HepG2 (cell line): Measurements from ENCODE around the gene AKR1A1. TPM values are rescaled to one million over a fixed set of nuclear protein-coding genes. Genes with fewer than 3 reads are reported as not detected.
A peak's percentile ranks its signal among the peaks of the same experiment; 100 is the strongest.

Experiments used
- ARID3A ChIP-seq: IDR thresholded peaks from 2 replicates; pipeline ENCODE4 v1.6.1; 2012; ENCODE audit warnings: low read depth, low read length, improper control_type of control experiment
- BCL3 ChIP-seq: sonication (generic); formaldehyde crosslinking; IDR thresholded peaks from 2 replicates; pipeline ENCODE4 v1.5.1; 2020; ENCODE audit warnings: mild to moderate bottlenecking, missing genetic modification reagents, moderate library complexity
- BCLAF1 ChIP-seq: fragments of 450-650 bp; IDR thresholded peaks from 2 replicates; pipeline ENCODE4 v1.6.1; 2017; ENCODE audit warnings: mild to moderate bottlenecking
- DRAP1 ChIP-seq: IDR thresholded peaks from 2 replicates; pipeline ENCODE4 v1.6.1; 2016; ENCODE audit warnings: missing genetic modification reagents, missing compliant biosample characterization
- FOXP4 ChIP-seq: sonication (generic); formaldehyde crosslinking; IDR thresholded peaks from 2 replicates; pipeline ENCODE4 v1.4.0; 2020; ENCODE audit warnings: missing genetic modification reagents
- HNRNPUL1 ChIP-seq: fragments of 200-400 bp; formaldehyde crosslinking; IDR thresholded peaks from 2 replicates; pipeline ENCODE4 v1.6.1; 2017; ENCODE audit warnings: low read depth, mild to moderate bottlenecking, low read length, moderate library complexity
- IRF9 ChIP-seq: sonication (generic); formaldehyde crosslinking; IDR thresholded peaks from 2 replicates; pipeline ENCODE4 v1.8.0; 2022; ENCODE audit warnings: missing genetic modification reagents, mild to moderate bottlenecking, borderline replicate concordance
- KMT2B ChIP-seq: IDR thresholded peaks from 2 replicates; pipeline ENCODE4 v1.6.1; 2016; ENCODE audit warnings: missing genetic modification reagents, missing compliant biosample characterization
- MIER2 ChIP-seq: IDR thresholded peaks from 2 replicates; pipeline ENCODE4 v1.6.1; 2016; ENCODE audit warnings: missing biosample characterization, missing genetic modification reagents
- PHF20 ChIP-seq: sonication (generic); formaldehyde crosslinking; IDR thresholded peaks from 2 replicates; pipeline ENCODE4 v1.5.0; 2020; ENCODE audit warnings: mild to moderate bottlenecking, missing genetic modification reagents
- SP4 ChIP-seq: sonication (generic); formaldehyde crosslinking; IDR thresholded peaks from 2 replicates; pipeline ENCODE4 v1.8.1; 2023; ENCODE audit warnings: mild to moderate bottlenecking, missing genetic modification reagents
- SP5 ChIP-seq: IDR thresholded peaks from 2 replicates; pipeline ENCODE4 v1.6.1; 2016; ENCODE audit warnings: low read depth, borderline replicate concordance
- ZC3H4 ChIP-seq: sonication (generic); formaldehyde crosslinking; IDR thresholded peaks from 2 replicates; pipeline ENCODE4 v1.4.0; 2020; ENCODE audit warnings: missing genetic modification reagents, borderline replicate concordance
- ZFP37 ChIP-seq: sonication (generic); formaldehyde crosslinking; IDR thresholded peaks from 2 replicates; pipeline ENCODE4 v1.4.0; 2020; ENCODE audit warnings: missing genetic modification reagents, borderline replicate concordance
- ZNF136 ChIP-seq: sonication (generic); formaldehyde crosslinking; IDR thresholded peaks from 2 replicates; pipeline ENCODE4 v1.8.1; 2022; ENCODE audit warnings: low read depth, mild to moderate bottlenecking, moderate library complexity, missing genetic modification reagents
- ZNF275 ChIP-seq: sonication (generic); formaldehyde crosslinking; IDR thresholded peaks from 2 replicates; pipeline ENCODE4 v1.8.0; 2022; ENCODE audit warnings: missing genetic modification reagents, mild to moderate bottlenecking, inconsistent platforms, borderline replicate concordance
- ZNF614 ChIP-seq: IDR thresholded peaks from 2 replicates; pipeline ENCODE4 v1.6.1; 2018; ENCODE audit warnings: missing biosample characterization, missing genetic modification reagents, inconsistent platforms, borderline replicate concordance
- ZNF883 ChIP-seq: sonication (generic); formaldehyde crosslinking; IDR thresholded peaks from 2 replicates; pipeline ENCODE4 v1.5.1; 2020; ENCODE audit warnings: mild to moderate bottlenecking, missing genetic modification reagents; ENCODE audit errors: not compliant biosample characterization
- polyA plus RNA-seq, 8 experiments: library from polyadenylated mRNA; depleted of rRNA in 3 of 8; stranded (reverse) in 7 of 8; unstranded in 1 of 8; fragments of >200 nt; fragmentation: Illumina TruSeq in 4 of 8; extraction: Trizol in 4 of 8; gene quantifications; 2 replicates each; pipeline versions ENCODE4 v1.2.1 to v1.2.3, GENCODE V29; 2011 to 2016; ENCODE audit warnings: low read depth in 4 of 8, missing spikeins in 1 of 8, mixed read lengths in 1 of 8; ENCODE audit not compliant: insufficient read depth in 1 of 8
- total RNA-seq, 5 experiments: library from RNA; depleted of rRNA; stranded (reverse); fragments of >200 nt; fragmentation: Illumina TruSeq; extraction: Trizol; gene quantifications; 2 replicates each; pipeline ENCODE4 v1.2.3, GENCODE V29; 2016; ENCODE audit warnings: low read depth in 1 of 5

Gene AKR1A1
- total and polyA plus RNA-seq, 2 of the 13 experiments (the other 11 are each of a cell fraction or from before 2014, with no cell fraction given), result 181 to 217 TPM

GRCh38 chr1:45569962-45570581 lies 19.4 kb downstream of the AKR1A1 start (continued):
- 0 out of 2 replicates have a peak, but pooled peaks have one; percentile 42 for TF ChIP-seq KMT2B
- TF ChIP-seq ARID3A, result no peak
- no peak for TF ChIP-seq BCLAF1
- 0 out of 2 replicates have a peak, but pooled peaks have one; percentile 22 for TF ChIP-seq DRAP1 (CRISPR knock-in tag)
- no peak for TF ChIP-seq PHF20
- no peak for TF ChIP-seq ZC3H4 (CRISPR knock-in tag)
- no peak for TF ChIP-seq SP4
- no peak for TF ChIP-seq ZNF136 (CRISPR knock-in tag)
- no peak for TF ChIP-seq ZNF275 (CRISPR knock-in tag)
- 0 out of 2 replicates have a peak, but pooled peaks have one; percentile 58 for TF ChIP-seq IRF9 (CRISPR knock-in tag)
- TF ChIP-seq ZNF614 (CRISPR knock-in tag), result 0 out of 2 replicates have a peak, but pooled peaks have one; percentile 35
- no peak for TF ChIP-seq ZFP37 (CRISPR knock-in tag)
- no peak for TF ChIP-seq SP5 (CRISPR knock-in tag)
- no peak for TF ChIP-seq FOXP4 (CRISPR knock-in tag)
- TF ChIP-seq HNRNPUL1, result no peak
- TF ChIP-seq MIER2 (CRISPR knock-in tag), result no peak
- peak; percentile 27 for TF ChIP-seq ZNF883 (CRISPR knock-in tag)
- TF ChIP-seq BCL3, result no peak
